Measurements from ENCODE around the gene LDLRAD3.

The LDLRAD3 gene

DNA sequence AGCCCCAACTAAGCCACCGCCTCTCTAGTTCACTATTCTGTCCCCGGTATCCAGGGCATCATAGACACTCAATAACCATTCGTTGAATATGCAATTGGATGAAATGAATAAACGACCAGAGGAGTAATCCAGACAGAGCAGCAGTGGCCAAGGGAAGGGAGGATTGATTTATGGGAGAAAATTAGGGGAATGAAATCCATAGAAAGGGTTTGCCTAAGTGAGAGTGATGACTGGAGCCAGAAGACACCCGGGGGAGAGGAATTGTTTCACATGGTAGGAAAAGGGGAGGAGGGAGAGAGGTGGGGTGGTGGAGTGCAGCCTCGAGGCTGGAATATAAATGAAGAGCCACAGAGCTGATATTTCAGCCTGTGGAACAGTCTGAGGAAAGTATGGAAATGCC is 177.2 kb downstream of the LDLRAD3 start:
- CTCF ChIA-PET = no interaction called here

DNA sequence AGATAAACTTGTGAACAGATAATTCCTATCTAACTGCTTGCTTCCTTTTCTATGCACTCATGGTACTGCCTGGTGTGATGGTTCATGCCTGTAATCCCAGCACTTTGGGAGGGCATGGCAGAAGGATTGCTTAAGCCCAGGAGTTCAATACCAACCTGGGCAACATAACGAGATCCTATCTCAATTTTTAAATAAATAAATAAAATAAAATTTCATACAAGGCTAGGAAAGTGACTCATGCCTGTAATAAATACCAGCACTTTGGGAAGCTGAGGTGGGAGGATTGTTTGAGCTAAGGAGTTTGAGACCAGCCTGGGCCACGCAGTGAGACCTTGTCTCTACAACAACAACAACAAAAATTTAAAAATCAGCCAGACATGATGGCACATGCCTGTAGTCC is 178.8 kb downstream of the LDLRAD3 start:
- no peak overlapping the region for H3K27ac ChIP-seq
- TF ChIP-seq, protein P1, sequence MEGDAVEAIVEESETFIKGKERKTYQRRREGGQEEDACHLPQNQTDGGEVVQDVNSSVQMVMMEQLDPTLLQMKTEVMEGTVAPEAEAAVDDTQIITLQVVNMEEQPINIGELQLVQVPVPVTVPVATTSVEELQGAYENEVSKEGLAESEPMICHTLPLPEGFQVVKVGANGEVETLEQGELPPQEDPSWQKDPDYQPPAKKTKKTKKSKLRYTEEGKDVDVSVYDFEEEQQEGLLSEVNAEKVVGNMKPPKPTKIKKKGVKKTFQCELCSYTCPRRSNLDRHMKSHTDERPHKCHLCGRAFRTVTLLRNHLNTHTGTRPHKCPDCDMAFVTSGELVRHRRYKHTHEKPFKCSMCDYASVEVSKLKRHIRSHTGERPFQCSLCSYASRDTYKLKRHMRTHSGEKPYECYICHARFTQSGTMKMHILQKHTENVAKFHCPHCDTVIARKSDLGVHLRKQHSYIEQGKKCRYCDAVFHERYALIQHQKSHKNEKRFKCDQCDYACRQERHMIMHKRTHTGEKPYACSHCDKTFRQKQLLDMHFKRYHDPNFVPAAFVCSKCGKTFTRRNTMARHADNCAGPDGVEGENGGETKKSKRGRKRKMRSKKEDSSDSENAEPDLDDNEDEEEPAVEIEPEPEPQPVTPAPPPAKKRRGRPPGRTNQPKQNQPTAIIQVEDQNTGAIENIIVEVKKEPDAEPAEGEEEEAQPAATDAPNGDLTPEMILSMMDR (conservative IDR thresholded peaks at IDR 0.05; ENCODE audit: low read depth) = no peak
- DNase-seq (ENCODE audit: low spot score) = no peak
- POLR2A ChIA-PET (ENCODE audit: low non-redundant PET) = no interaction called here
- CTCF ChIA-PET = no interaction called here

More for the DNA sequence above, 177.2 kb downstream of the LDLRAD3 start:
- TF ChIP-seq, protein P1 (conservative IDR thresholded peaks at IDR 0.05; ENCODE audit: low read depth) = no peak
- no peak for DNase-seq (ENCODE audit: low spot score)
- H3K27ac ChIP-seq = no peak overlapping the region
- POLR2A ChIA-PET (ENCODE audit: low non-redundant PET) = no interaction called here

DNA sequence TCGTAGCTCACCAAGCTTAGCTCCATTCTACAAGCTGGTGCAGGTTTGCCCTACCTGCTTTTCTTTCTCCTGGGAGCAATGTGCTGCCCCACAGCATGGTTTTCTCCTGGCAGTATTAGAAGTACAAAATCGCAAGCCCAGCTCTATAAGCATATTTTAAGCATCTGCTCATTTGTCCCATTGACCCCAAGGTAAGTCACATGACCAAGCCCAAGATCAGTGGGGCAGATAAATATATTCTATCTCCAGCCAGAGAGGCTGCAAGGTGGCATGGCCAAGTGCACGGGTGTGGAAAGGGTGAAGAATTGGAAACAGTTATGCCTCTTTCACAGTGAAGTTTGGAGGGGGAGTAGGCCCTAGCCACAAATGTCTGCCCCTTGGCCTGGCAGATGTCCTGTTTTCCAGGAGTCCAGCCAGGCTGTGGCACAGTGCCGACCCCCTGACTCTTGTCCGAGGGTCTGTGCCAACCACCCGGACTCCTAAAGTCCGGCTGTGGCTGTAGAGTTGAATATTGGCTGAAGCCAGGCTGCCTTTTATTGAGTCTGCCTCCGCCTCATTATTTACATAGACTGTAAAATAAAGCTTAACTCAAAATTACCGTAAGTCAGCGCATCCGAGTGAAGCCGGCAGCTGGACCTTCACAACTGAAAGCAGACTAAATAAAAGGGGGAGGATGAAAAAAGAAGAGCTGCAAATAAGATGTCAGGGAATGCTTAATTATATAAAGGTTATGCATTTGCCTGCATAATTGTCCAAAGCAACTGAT is 179.7 kb downstream of the LDLRAD3 start:
- ChIA-PET CTCF (no interaction called here), POLR2A (ENCODE audit: low non-redundant PET) (no interaction called here)
- DNase-seq (ENCODE audit: low spot score) = no peak
- H3K27ac ChIP-seq = no peak overlapping the region
- TF ChIP-seq, protein P1 (conservative IDR thresholded peaks at IDR 0.05; ENCODE audit: low read depth) = no peak

DNA sequence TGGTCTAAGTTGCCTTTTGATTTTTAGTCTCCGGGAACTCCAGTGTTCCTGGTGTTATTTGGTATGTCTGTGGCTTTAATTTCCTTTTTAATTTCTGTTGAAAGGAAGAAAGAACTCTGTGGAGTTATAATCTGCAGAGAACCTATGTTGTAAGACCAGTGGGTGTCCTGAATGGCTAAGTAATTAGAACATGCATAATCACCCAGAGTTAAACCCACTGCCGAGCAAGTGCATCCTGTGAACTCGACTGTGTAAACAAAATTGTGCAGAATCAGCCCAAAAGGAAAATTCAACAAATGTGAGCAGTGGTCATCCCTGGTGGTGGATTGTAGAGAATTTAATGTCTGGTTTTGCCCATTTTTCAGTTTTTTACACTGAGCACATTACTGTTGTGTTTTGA is 182.8 kb downstream of the LDLRAD3 start:
- ChIA-PET CTCF (no interaction called here), POLR2A (ENCODE audit: low non-redundant PET) (no interaction called here)
- no peak for DNase-seq (ENCODE audit: low spot score)

DNA sequence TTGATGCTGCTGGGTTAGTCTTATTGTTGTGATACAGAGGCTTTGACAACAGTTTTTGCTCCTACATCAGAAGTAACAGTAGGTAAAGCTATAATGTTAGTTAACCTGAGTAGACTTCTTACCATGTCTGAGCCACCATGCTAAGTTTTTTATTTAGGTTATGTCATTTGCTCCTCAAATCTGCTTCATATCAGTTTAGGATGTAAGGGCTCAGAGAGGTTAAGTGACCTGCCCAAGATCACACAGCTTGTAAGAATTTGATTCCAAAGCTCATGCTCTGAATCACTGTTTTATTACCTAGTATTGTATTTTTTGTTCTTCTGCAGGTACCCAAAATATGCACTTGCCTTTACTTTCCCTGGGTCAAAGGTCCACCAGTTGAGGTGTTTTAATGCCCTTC is 183.7 kb downstream of the LDLRAD3 start:
- CTCF ChIA-PET = interaction anchor here (0.7 kb wide), 1 partner anchor 261 kb away, joined by 4 read pairs; no protein-coding TSS in a partner anchor
- TF ChIP-seq, protein P1 (conservative IDR thresholded peaks at IDR 0.05; ENCODE audit: low read depth) = no peak
- H3K27ac ChIP-seq = no peak overlapping the region
- POLR2A ChIA-PET (ENCODE audit: low non-redundant PET) = no interaction called here
- DNase-seq (ENCODE audit: low spot score) = no peak

More for the DNA sequence above, 182.8 kb downstream of the LDLRAD3 start:
- TF ChIP-seq, protein P1 (conservative IDR thresholded peaks at IDR 0.05; ENCODE audit: low read depth) = no peak
- 0 out of 2 replicates have a peak overlapping the region, but pooled peaks have one; percentile 18 for H3K27ac ChIP-seq

DNA sequence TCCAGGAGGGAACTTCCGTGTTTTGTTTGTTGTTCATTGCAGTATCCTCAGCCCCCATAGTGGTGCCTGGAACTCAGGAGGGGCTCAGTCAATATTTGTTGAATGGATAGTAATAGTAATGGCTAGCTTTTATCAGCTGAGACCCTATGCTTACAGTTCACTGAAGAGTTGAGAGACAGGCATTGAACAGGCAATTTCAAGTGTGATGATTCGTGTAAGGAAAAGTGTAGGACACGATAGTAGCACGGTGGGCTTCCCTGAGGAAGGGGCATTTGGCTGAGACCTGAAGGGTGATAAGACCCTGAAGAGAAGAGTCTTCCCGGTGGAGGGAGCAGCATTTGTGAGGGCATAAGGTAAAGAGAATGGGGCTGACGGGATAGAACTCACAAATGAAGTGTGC is 186.1 kb downstream of the LDLRAD3 start:
- POLR2A ChIA-PET (ENCODE audit: low non-redundant PET) = no interaction called here
- DNase-seq (ENCODE audit: low spot score) = no peak
- CTCF ChIA-PET = interaction anchor here (0.6 kb wide), 1 partner anchor 350 kb away, joined by 3 read pairs; no protein-coding TSS in a partner anchor
- peak overlapping the region; percentile 68 for H3K27ac ChIP-seq
- TF ChIP-seq, protein P1 (conservative IDR thresholded peaks at IDR 0.05; ENCODE audit: low read depth) = no peak
